HG03025 (cell line): ENCODE data around the gene CNGA4.
"Not testable (repeated sequence)": the region's sequence is repeated elsewhere in the genome, so short reads cannot be mapped to it uniquely, and the experiment has no call there.

Experiments
- ATAC-seq: cut with Tn5 transposase; IDR thresholded peaks from one replicate; pipeline ENCODE4 v1.9.1; 2021; ENCODE audit warnings: mild to moderate bottlenecking, moderate library complexity; ENCODE audit not compliant: unreplicated experiment, low FRiP score

The CNGA4 gene

GRCh38 chr11:6224421-6224820, 14.5 kb upstream of the CNGA4 start:
- no peak for ATAC-seq

- ATAC-seq: no peak
Observed at GRCh38 chr11:6225024-6225423, 13.9 kb upstream of the CNGA4 start.

GRCh38 chr11:6225896-6226295, 13.0 kb upstream of the CNGA4 start:
- ATAC-seq: no peak

- no peak for ATAC-seq
Observed at GRCh38 chr11:6228520-6228919, 10.4 kb upstream of the CNGA4 start.

GRCh38 chr11:6229911-6230310, 9.0 kb upstream of the CNGA4 start:
- ATAC-seq: no peak

- no peak for ATAC-seq
Observed at GRCh38 chr11:6232899-6233298, 6.0 kb upstream of the CNGA4 start.

GRCh38 chr11:6233984-6234386, 4.9 kb upstream of the CNGA4 start:
- ATAC-seq: no peak

GRCh38 chr11:6234387-6235107, 4.3 kb upstream of the CNGA4 start, which contains the start of gene FHIP1B:
Gene FHIP1B (minus strand): TSS chr11:6234636. CDS start chr11:6224516, 10,120 bp downstream.
- ATAC-seq: peak; percentile 93

GRCh38 chr11:6237266-6237665, 1.6 kb upstream of the CNGA4 start:
- no peak for ATAC-seq

- no peak for ATAC-seq
Observed at GRCh38 chr11:6237761-6238302, 1.1 kb upstream of the CNGA4 start.

GRCh38 chr11:6240139-6240538, 1.2 kb downstream of the CNGA4 start:
- no peak for ATAC-seq

GRCh38 chr11:6240781-6241180, 1.9 kb downstream of the CNGA4 start:
- no peak for ATAC-seq

GRCh38 chr11:6241316-6241715, 2.4 kb downstream of the CNGA4 start:
- no peak for ATAC-seq

- no peak for ATAC-seq
Observed at GRCh38 chr11:6245536-6245935, 6.6 kb downstream of the CNGA4 start.

- ATAC-seq: no peak
Observed at GRCh38 chr11:6248248-6248647, 9.4 kb downstream of the CNGA4 start.

GRCh38 chr11:6248897-6249296, 10.0 kb downstream of the CNGA4 start:
- ATAC-seq: not testable (repeated sequence)

GRCh38 chr11:6249770-6250555, 11.1 kb downstream of the CNGA4 start:
- ATAC-seq: no peak

GRCh38 chr11:6251120-6251733, 12.3 kb downstream of the CNGA4 start:
- ATAC-seq: no peak

- no peak for ATAC-seq
Observed at GRCh38 chr11:6251990-6252473, 13.1 kb downstream of the CNGA4 start.

- no peak for ATAC-seq
Observed at GRCh38 chr11:6253197-6253596, 14.3 kb downstream of the CNGA4 start.

GRCh38 chr11:6258141-6258540, 19.3 kb downstream of the CNGA4 start:
- no peak for ATAC-seq
